Neutrophil (primary cell): ENCODE measurements around the gene ABHD2.
"Not testable (repeated sequence)": the region's sequence is repeated elsewhere in the genome, so short reads cannot be mapped to it uniquely, and the experiment has no call there.

Experiments used
- H3K27ac ChIP-seq: fragments of 200-600 bp; sonication (generic); 2 replicates; pipeline ENCODE4 v1.5.1; 2016; ENCODE audit warnings: mild to moderate bottlenecking, moderate library complexity
- H3K27me3 ChIP-seq: fragments of 200-600 bp; sonication (generic); 2 replicates; pipeline ENCODE4 v1.6.0; 2016; ENCODE audit warnings: mild to moderate bottlenecking
- H3K36me3 ChIP-seq: fragments of 200-600 bp; sonication (generic); 2 replicates; pipeline ENCODE4 v1.5.1; 2017
- H3K4me1 ChIP-seq, 2 experiments: fragments of 200-600 bp in 1 of 2; sonication (generic) in 1 of 2; 1 replicate in 1 of 2; 2 replicates in 1 of 2; pipeline versions ENCODE4 v1.5.1 to v1.6.1; 2013 to 2016; ENCODE audit warnings: low read depth in 1 of 2, low read length in 1 of 2, mild to moderate bottlenecking in 1 of 2, moderate library complexity in 1 of 2; ENCODE audit not compliant: control insufficient read depth in 1 of 2, insufficient read depth in 1 of 2
- H3K4me3 ChIP-seq, 2 experiments: fragments of 200-600 bp in 1 of 2; sonication (generic) in 1 of 2; 1 replicate in 1 of 2; 2 replicates in 1 of 2; pipeline ENCODE4 v1.5.1; 2013 to 2016; ENCODE audit warnings: low read depth in 1 of 2, low read length in 1 of 2, mild to moderate bottlenecking in 1 of 2, moderate library complexity in 1 of 2
- H3K9me3 ChIP-seq: fragments of 200-600 bp; sonication (generic); 2 replicates; pipeline ENCODE4 v1.5.1; 2016
- CTCF ChIP-seq: fragments of 200-600 bp; sonication (generic); IDR thresholded peaks from 2 replicates; pipeline ENCODE4 v1.5.1; 2016; ENCODE audit warnings: antibody characterized with exemption

The ABHD2 gene

GRCh38 chr15:89119489-89120478, 31.5 kb downstream of the ABHD2 start:
- Histone ChIP-seq H3K4me1 (peaks cover 28 to 29% of the 10 kb centered on the region in 2 experiments), H3K27me3 (no peaks in the 10 kb centered on the region), H3K9me3 (no peaks in the 10 kb centered on the region), H3K4me3 (no peak overlapping the region), H3K36me3 (peaks cover 92% of the 10 kb centered on the region), H3K27ac (peak overlapping the region; percentile 81)
- no peak for TF ChIP-seq CTCF

GRCh38 chr15:89120479-89121000, 32.3 kb downstream of the ABHD2 start:
- H3K27me3 ChIP-seq, H3K4me3 ChIP-seq, H3K9me3 ChIP-seq: not testable (repeated sequence)
- Histone ChIP-seq H3K4me1 (peaks cover 28 to 29% of the 10 kb centered on the region in 2 experiments), H3K27ac (peak overlapping the region; percentile 81), H3K36me3 (peaks cover 90% of the 10 kb centered on the region)

- Histone ChIP-seq H3K9me3 (no peaks in the 10 kb centered on the region), H3K36me3 (peaks cover 90% of the 10 kb centered on the region), H3K4me1 (peaks cover 28 to 29% of the 10 kb centered on the region in 2 experiments), H3K27me3 (no peaks in the 10 kb centered on the region), H3K27ac (peak overlapping the region; percentile 81), H3K4me3 (no peak overlapping the region)
- no peak for TF ChIP-seq CTCF
Measured at GRCh38 chr15:89121414-89121813, 33.2 kb downstream of the ABHD2 start.

GRCh38 chr15:89122505-89123180, 34.4 kb downstream of the ABHD2 start:
- Histone ChIP-seq H3K9me3 (no peaks in the 10 kb centered on the region), H3K36me3 (peaks cover 88% of the 10 kb centered on the region), H3K4me3 (no peak overlapping the region), H3K4me1 (peaks cover 23 to 25% of the 10 kb centered on the region in 2 experiments), H3K27ac (peak overlapping the region; percentile 81), H3K27me3 (no peaks in the 10 kb centered on the region)
- TF ChIP-seq CTCF = no peak

GRCh38 chr15:89123181-89123525, 34.9 kb downstream of the ABHD2 start:
- peak overlapping the region; percentile 81 for H3K27ac ChIP-seq
- H3K27me3 ChIP-seq = no peaks in the 10 kb centered on the region
- H3K9me3 ChIP-seq = no peaks in the 10 kb centered on the region
- TF ChIP-seq CTCF = no peak
- no peak overlapping the region for H3K4me3 ChIP-seq
- H3K4me1 ChIP-seq = peaks cover 22 to 25% of the 10 kb centered on the region in 2 experiments
- H3K36me3 ChIP-seq = peaks cover 88% of the 10 kb centered on the region
